Measurements from ENCODE around the gene MT1X. TPM values are rescaled to one million over a fixed set of nuclear protein-coding genes. Genes with fewer than 3 reads are reported as not detected.

The MT1X gene
- polyA plus RNA-seq, 2 of the 4 experiments (the other 2 are of a cell fraction) = 44.0 to 131 TPM

DNA sequence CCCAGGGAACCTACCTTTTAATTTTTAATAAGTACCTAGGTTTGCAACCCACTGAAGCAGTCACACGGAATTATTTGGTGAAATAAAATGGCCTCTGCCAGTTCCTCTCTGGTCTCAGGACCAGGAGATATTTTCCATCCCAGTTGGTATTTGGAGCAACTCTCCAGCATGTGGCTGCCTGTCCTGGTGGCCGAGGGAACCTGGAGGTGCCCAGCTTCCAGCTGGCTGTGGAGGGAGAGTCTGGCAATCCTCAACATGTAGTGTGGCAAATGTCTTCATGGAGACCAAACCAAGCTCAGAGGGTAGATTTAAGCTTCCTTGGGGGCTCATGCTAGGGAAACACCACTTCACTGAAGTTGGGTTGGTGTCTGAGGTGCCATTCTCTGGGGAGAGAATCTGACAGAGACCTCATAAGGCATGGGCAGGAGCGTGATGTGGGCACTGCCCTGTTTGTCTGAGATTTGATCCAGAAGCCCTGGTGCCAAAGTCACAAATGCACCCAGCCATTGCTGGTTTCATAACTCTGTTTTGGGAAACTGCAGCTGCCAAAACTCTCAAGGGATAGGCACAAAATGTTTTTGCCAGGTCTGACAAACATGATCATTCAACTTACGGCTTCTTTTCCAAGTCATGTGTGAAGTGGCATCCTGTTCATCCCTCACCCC, 2.8 kb downstream of the MT1X start (continued):
- TF ChIP-seq USF2 (IDR thresholded peaks at IDR 0.05) (no peak), MAX (IDR thresholded peaks at IDR 0.05) (no peak), POLR2AphosphoS2 (conservative IDR thresholded peaks at IDR 0.05; ENCODE audit: low read length) (no peak), SREBF2 (IDR thresholded peaks at IDR 0.05) (no peak)

DNA sequence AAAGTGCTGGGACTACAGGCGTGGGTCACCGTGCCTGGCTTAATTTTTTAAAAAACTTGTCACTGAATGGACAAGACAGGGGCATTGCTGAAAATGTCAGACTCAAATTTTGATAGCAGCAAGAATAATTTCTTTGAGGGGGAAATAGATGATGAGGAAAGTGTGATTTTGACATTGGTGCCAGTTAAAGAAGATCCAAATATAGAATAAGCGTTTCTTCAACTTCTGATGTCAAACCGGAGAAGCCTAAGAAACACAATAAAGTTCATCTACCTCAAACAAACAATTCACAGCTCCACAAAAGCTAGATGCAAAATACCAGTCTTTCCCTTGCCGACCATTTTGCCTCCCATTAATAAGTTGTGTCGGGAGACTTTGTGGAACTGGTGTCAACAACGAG, 4.5 kb downstream of the MT1X start:
- ChIA-PET POLR2A (interaction anchor here (6.5 kb wide), 1 partner anchor 79 kb away, joined by 185 read pairs; the partner anchor contains the start of gene MT2A), CTCF (interaction anchor here (0.6 to 6.2 kb wide), 3 partner anchors 15 to 132 kb away, joined by 3 to 42 read pairs (median 3); no protein-coding TSS in a partner anchor)
- FAIRE-seq (no peak), DNase-seq (ENCODE audit: low read depth in 1 of 2, low spot score in 1 of 2) (no peak), ATAC-seq (no peak)
- H3K4me3 ChIP-seq = no peak overlapping the region
- no peak overlapping the region for H3K4me2 ChIP-seq
- H3K4me1 ChIP-seq = peaks cover 23% of the 10 kb centered on the region
- no peak overlapping the region for H3K27ac ChIP-seq
- H3K9me3 ChIP-seq = peaks cover 4% of the 10 kb centered on the region; the same call in 1 of the 3 replicates
- 81% methylated on average over 7 of the region's 7 CpGs for whole genome bisulfite sequencing (ENCODE audit: missing lambda C conversion rate)
- TF ChIP-seq, protein P1, sequence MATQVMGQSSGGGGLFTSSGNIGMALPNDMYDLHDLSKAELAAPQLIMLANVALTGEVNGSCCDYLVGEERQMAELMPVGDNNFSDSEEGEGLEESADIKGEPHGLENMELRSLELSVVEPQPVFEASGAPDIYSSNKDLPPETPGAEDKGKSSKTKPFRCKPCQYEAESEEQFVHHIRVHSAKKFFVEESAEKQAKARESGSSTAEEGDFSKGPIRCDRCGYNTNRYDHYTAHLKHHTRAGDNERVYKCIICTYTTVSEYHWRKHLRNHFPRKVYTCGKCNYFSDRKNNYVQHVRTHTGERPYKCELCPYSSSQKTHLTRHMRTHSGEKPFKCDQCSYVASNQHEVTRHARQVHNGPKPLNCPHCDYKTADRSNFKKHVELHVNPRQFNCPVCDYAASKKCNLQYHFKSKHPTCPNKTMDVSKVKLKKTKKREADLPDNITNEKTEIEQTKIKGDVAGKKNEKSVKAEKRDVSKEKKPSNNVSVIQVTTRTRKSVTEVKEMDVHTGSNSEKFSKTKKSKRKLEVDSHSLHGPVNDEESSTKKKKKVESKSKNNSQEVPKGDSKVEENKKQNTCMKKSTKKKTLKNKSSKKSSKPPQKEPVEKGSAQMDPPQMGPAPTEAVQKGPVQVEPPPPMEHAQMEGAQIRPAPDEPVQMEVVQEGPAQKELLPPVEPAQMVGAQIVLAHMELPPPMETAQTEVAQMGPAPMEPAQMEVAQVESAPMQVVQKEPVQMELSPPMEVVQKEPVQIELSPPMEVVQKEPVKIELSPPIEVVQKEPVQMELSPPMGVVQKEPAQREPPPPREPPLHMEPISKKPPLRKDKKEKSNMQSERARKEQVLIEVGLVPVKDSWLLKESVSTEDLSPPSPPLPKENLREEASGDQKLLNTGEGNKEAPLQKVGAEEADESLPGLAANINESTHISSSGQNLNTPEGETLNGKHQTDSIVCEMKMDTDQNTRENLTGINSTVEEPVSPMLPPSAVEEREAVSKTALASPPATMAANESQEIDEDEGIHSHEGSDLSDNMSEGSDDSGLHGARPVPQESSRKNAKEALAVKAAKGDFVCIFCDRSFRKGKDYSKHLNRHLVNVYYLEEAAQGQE (IDR thresholded peaks at IDR 0.05) = no peak
- no peak for TF ChIP-seq NFE2L2 (conservative IDR thresholded peaks at IDR 0.05; ENCODE audit: low read length)
- TF ChIP-seq FOXS1 (CRISPR knock-in tag; IDR thresholded peaks at IDR 0.05) = no peak
- TF ChIP-seq KDM5A (IDR thresholded peaks at IDR 0.05) = no peak
- TF ChIP-seq RFX5 (IDR thresholded peaks at IDR 0.05) = no peak
- TF ChIP-seq CEBPB (IDR thresholded peaks at IDR 0.05) = no peak
- no peak for TF ChIP-seq MAFK (IDR thresholded peaks at IDR 0.05; ENCODE audit: partially characterized antibody)
- no peak for TF ChIP-seq HEYL (CRISPR knock-in tag; IDR thresholded peaks at IDR 0.05)
- TF ChIP-seq, protein P2, sequence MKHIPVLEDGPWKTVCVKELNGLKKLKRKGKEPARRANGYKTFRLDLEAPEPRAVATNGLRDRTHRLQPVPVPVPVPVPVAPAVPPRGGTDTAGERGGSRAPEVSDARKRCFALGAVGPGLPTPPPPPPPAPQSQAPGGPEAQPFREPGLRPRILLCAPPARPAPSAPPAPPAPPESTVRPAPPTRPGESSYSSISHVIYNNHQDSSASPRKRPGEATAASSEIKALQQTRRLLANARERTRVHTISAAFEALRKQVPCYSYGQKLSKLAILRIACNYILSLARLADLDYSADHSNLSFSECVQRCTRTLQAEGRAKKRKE (CRISPR knock-in tag; IDR thresholded peaks at IDR 0.05; ENCODE audit: low read depth) = no peak
- no peak for TF ChIP-seq RAD21 (conservative IDR thresholded peaks at IDR 0.05 in 1 of 2, IDR thresholded peaks at IDR 0.05 in 1 of 2)
- TF ChIP-seq, protein P3, sequence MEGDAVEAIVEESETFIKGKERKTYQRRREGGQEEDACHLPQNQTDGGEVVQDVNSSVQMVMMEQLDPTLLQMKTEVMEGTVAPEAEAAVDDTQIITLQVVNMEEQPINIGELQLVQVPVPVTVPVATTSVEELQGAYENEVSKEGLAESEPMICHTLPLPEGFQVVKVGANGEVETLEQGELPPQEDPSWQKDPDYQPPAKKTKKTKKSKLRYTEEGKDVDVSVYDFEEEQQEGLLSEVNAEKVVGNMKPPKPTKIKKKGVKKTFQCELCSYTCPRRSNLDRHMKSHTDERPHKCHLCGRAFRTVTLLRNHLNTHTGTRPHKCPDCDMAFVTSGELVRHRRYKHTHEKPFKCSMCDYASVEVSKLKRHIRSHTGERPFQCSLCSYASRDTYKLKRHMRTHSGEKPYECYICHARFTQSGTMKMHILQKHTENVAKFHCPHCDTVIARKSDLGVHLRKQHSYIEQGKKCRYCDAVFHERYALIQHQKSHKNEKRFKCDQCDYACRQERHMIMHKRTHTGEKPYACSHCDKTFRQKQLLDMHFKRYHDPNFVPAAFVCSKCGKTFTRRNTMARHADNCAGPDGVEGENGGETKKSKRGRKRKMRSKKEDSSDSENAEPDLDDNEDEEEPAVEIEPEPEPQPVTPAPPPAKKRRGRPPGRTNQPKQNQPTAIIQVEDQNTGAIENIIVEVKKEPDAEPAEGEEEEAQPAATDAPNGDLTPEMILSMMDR (IDR thresholded peaks at IDR 0.05) = no peak
- TF ChIP-seq MAX (IDR thresholded peaks at IDR 0.05) = no peak
- TF ChIP-seq MAZ (IDR thresholded peaks at IDR 0.05; ENCODE audit: borderline replicate concordance, low read depth, low read length) = no peak
- no peak for TF ChIP-seq MYC (IDR thresholded peaks at IDR 0.05; ENCODE audit: borderline replicate concordance, low read length)
- no peak for TF ChIP-seq EP300 (IDR thresholded peaks at IDR 0.05)
- no peak for TF ChIP-seq USF2 (IDR thresholded peaks at IDR 0.05)
- no peak for TF ChIP-seq POLR2A (IDR thresholded peaks at IDR 0.05; ENCODE audit: low read length)
